ENCODE results near the gene KRT39. TPM values are rescaled to one million over a fixed set of nuclear protein-coding genes. Genes with fewer than 3 reads are reported as not detected.

KRT39 gene
- total and polyA plus RNA-seq, 2 experiments from 2014 or later, result not detected

DNA sequence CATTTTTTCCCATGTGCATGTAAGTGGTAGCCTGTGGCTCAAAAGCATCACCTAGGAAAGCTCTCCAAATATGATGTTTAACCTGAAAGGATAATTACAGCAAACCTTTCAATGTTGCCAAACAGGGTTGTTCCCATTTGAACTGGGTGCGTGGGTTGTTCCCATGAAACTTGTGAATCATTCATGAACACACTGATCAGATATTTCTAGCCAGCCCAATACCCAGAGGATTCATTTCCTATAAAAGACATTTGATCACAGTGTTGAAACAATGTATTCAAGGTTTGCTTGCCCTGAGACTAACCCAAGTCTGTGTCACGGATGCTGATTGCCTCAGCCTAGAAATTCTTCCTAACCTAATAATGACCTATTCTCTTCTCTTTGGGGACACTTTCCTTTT is 12.9 kb downstream of the KRT39 start:
- Mint-ChIP-seq H3K27ac (no peak overlapping the region), H3K4me1 (peaks cover 23% of the 10 kb centered on the region)

More for the DNA sequence above, 12.9 kb downstream of the KRT39 start:
- no peak overlapping the region for H3K27ac ChIP-seq (ENCODE audit: low read depth)
- peaks cover 7% of the 10 kb centered on the region for H3K9me2 ChIP-seq (ENCODE audit: insufficient read depth)
- H3K27me3 ChIP-seq (ENCODE audit: insufficient read depth), result no peaks in the 10 kb centered on the region
- H3K4me2 ChIP-seq, result no peak overlapping the region
- H3F3A ChIP-seq (replicated peaks; ENCODE audit: low read depth), result no peaks in the 10 kb centered on the region
- H3K4me3 ChIP-seq, result no peak overlapping the region
- H4K20me1 ChIP-seq (replicated peaks; ENCODE audit: insufficient read depth), result no peaks in the 10 kb centered on the region
- no peak overlapping the region for H3K4me3 Mint-ChIP-seq
- no peaks in the 10 kb centered on the region for H3K36me3 Mint-ChIP-seq (ENCODE audit: low read depth)
- no peak for TF ChIP-seq NANOG (IDR thresholded peaks at IDR 0.05; ENCODE audit: borderline replicate concordance)
- TF ChIP-seq, protein P1, sequence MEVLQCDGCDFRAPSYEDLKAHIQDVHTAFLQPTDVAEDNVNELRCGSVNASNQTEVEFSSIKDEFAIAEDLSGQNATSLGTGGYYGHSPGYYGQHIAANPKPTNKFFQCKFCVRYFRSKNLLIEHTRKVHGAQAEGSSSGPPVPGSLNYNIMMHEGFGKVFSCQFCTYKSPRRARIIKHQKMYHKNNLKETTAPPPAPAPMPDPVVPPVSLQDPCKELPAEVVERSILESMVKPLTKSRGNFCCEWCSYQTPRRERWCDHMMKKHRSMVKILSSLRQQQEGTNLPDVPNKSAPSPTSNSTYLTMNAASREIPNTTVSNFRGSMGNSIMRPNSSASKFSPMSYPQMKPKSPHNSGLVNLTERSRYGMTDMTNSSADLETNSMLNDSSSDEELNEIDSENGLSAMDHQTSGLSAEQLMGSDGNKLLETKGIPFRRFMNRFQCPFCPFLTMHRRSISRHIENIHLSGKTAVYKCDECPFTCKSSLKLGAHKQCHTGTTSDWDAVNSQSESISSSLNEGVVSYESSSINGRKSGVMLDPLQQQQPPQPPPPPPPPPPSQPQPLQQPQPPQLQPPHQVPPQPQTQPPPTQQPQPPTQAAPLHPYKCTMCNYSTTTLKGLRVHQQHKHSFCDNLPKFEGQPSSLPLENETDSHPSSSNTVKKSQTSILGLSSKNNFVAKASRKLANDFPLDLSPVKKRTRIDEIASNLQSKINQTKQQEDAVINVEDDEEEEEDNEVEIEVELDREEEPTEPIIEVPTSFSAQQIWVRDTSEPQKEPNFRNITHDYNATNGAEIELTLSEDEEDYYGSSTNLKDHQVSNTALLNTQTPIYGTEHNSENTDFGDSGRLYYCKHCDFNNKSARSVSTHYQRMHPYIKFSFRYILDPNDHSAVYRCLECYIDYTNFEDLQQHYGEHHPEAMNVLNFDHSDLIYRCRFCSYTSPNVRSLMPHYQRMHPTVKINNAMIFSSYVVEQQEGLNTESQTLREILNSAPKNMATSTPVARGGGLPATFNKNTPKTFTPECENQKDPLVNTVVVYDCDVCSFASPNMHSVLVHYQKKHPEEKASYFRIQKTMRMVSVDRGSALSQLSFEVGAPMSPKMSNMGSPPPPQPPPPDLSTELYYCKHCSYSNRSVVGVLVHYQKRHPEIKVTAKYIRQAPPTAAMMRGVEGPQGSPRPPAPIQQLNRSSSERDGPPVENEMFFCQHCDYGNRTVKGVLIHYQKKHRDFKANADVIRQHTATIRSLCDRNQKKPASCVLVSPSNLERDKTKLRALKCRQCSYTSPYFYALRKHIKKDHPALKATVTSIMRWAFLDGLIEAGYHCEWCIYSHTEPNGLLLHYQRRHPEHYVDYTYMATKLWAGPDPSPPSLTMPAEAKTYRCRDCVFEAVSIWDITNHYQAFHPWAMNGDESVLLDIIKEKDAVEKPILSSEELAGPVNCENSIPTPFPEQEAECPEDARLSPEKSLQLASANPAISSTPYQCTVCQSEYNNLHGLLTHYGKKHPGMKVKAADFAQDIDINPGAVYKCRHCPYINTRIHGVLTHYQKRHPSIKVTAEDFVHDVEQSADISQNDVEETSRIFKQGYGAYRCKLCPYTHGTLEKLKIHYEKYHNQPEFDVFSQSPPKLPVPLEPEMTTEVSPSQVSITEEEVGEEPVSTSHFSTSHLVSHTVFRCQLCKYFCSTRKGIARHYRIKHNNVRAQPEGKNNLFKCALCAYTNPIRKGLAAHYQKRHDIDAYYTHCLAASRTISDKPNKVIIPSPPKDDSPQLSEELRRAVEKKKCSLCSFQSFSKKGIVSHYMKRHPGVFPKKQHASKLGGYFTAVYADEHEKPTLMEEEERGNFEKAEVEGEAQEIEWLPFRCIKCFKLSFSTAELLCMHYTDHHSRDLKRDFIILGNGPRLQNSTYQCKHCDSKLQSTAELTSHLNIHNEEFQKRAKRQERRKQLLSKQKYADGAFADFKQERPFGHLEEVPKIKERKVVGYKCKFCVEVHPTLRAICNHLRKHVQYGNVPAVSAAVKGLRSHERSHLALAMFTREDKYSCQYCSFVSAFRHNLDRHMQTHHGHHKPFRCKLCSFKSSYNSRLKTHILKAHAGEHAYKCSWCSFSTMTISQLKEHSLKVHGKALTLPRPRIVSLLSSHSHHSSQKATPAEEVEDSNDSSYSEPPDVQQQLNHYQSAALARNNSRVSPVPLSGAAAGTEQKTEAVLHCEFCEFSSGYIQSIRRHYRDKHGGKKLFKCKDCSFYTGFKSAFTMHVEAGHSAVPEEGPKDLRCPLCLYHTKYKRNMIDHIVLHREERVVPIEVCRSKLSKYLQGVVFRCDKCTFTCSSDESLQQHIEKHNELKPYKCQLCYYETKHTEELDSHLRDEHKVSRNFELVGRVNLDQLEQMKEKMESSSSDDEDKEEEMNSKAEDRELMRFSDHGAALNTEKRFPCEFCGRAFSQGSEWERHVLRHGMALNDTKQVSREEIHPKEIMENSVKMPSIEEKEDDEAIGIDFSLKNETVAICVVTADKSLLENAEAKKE (CRISPR knock-in tag; IDR thresholded peaks at IDR 0.05), result no peak
- TF ChIP-seq CREB1 (CRISPR knock-in tag; IDR thresholded peaks at IDR 0.05; ENCODE audit: low read depth), result no peak
- DNase-seq (ENCODE audit: low spot score) (no peak), ATAC-seq (no peak)
- H3K27me3 Mint-ChIP-seq (ENCODE audit: insufficient read depth, low read depth, poor library complexity), result peaks cover 2% of the 10 kb centered on the region
- H3K9me3 Mint-ChIP-seq, result no peaks in the 10 kb centered on the region; the same call in 2 of the 3 replicates
- H3K36me3 ChIP-seq (ENCODE audit: insufficient read depth), result no peaks in the 10 kb centered on the region
- no peaks in the 10 kb centered on the region for H3K79me2 ChIP-seq (replicated peaks; ENCODE audit: insufficient read depth)
- no peak overlapping the region for H2AFZ ChIP-seq
- peaks cover 12% of the 10 kb centered on the region for H3K4me1 ChIP-seq (ENCODE audit: insufficient read depth)

Data from GM23338 (cell line).